Superior temporal gyrus (tissue), 1 donor: Measurements from ENCODE around the gene STYXL1.
"Not testable (repeated sequence)": the region's sequence is repeated elsewhere in the genome, so short reads cannot be mapped to it uniquely, and the experiment has no call there.

ENCODE experiments used
- DNase-seq: peaks from one replicate; pipeline ENCODE4 v3.0.0-alpha.2; 2016; ENCODE audit errors: extremely low spot score

The STYXL1 gene, protein sequence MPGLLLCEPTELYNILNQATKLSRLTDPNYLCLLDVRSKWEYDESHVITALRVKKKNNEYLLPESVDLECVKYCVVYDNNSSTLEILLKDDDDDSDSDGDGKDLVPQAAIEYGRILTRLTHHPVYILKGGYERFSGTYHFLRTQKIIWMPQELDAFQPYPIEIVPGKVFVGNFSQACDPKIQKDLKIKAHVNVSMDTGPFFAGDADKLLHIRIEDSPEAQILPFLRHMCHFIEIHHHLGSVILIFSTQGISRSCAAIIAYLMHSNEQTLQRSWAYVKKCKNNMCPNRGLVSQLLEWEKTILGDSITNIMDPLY

GRCh38 chr7:76047811-76048667 is at the start of gene STYXL1, which contains the start of gene MDH2:
Gene STYXL1 (minus strand): TSS chr7:76048000. CDS start chr7:76030523, 17,477 bp downstream.
Gene MDH2 (plus strand): TSS chr7:76048106. CDS start chr7:76048161, 55 bp downstream.
- peak; percentile 93 for DNase-seq

DNA sequence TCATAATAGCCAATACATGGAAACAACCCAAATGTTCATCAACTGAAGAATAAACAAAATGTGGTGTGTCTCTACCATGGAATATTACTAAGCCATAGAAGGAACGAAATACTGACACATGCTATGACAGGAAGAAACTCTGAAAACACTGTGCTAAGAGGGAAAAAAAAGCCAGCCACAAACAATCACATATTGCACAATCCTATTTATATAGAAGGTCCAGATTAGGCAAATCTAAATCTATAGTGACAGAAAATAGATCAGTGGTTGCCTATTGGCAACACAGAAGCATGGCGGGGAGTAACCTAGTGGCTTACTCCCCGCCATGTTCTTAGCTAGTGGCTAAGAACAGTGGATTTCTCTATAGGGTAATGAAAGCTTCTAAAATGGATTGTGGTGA is 48.1 kb upstream of the STYXL1 start:
- no peak for DNase-seq

- DNase-seq = not testable (repeated sequence)
These were observed 46.5 kb upstream of the STYXL1 start for GRCh38 chr7:76094326-76094725.

GRCh38 chr7:76093531-76093930 is 45.7 kb upstream of the STYXL1 start:
- not testable (repeated sequence) for DNase-seq

DNA sequence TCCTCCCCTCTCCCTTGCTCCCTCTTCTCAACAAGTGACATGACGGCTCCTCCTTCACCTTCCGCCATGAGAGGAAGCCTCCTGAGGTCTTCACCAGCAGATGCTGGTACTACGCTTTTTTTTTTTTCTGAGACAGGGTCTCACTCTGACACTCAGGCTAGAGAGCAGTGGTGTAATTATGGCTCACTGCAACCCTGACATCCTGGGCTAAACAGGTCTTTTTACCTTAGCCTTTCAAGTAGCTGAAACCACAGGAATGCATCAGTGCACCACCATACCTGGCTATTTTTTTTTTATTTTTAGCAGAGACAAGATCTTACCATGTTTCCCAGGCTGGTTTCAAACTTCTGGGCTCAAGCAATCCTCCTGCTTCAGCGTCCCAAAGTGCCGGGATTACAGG is 43.7 kb upstream of the STYXL1 start:
- no peak for DNase-seq

- DNase-seq = no peak
These were observed 42.2 kb upstream of the STYXL1 start for GRCh38 chr7:76089865-76090475.

DNA sequence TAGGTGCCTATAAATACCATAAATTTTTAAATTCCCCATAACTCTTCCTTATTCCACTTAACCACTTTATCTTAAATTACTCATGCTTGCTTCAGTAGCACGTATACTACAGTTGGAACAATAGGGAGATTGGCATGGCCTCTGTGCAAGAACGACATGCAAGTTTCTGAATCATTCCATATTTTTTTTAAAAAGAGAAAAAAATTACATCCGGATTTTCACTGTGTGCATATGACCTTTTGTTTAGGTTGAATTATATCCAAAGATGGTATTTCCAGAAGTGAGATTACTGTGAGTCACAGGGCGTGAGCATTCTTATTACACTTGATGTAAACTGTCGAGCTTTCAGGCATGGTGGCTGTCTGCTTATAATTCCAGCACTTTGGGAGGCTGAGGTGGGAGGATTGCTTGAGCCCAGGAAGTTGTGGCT is 39.6 kb upstream of the STYXL1 start:
- DNase-seq = not testable (repeated sequence)

GRCh38 chr7:76086070-76086469 is 38.3 kb upstream of the STYXL1 start:
- DNase-seq = no peak

GRCh38 chr7:76084115-76084514 is 36.3 kb upstream of the STYXL1 start:
- DNase-seq = not testable (repeated sequence)

- DNase-seq = no peak
These were observed 32.4 kb upstream of the STYXL1 start for GRCh38 chr7:76080204-76080603.

GRCh38 chr7:76077435-76077834 is 29.6 kb upstream of the STYXL1 start:
- no peak for DNase-seq

DNA sequence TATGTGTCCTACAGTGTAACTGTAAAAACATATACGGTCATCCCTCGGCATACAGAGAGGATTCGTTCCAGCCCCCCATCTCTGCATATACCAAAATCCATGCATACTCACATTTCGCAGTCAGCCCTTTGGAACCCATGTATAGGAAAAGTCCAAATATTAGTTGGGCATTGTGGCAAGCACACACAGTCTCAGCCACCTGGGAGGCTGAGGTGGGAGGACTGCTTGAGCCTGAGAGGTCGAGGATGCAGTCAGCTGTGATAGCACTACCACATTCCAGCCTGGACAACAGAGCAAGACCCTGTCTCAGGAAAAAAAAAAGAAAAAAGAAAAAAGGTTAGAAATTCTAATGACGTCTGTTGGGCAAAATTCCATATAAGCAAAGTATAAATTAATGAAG is 29.2 kb upstream of the STYXL1 start:
- DNase-seq = no peak

GRCh38 chr7:76074972-76075370 is 27.2 kb upstream of the STYXL1 start:
- no peak for DNase-seq

GRCh38 chr7:76074306-76074971 is 26.6 kb upstream of the STYXL1 start:
- DNase-seq = no peak

- no peak for DNase-seq
These were observed 25.7 kb upstream of the STYXL1 start for GRCh38 chr7:76073335-76073990.

DNA sequence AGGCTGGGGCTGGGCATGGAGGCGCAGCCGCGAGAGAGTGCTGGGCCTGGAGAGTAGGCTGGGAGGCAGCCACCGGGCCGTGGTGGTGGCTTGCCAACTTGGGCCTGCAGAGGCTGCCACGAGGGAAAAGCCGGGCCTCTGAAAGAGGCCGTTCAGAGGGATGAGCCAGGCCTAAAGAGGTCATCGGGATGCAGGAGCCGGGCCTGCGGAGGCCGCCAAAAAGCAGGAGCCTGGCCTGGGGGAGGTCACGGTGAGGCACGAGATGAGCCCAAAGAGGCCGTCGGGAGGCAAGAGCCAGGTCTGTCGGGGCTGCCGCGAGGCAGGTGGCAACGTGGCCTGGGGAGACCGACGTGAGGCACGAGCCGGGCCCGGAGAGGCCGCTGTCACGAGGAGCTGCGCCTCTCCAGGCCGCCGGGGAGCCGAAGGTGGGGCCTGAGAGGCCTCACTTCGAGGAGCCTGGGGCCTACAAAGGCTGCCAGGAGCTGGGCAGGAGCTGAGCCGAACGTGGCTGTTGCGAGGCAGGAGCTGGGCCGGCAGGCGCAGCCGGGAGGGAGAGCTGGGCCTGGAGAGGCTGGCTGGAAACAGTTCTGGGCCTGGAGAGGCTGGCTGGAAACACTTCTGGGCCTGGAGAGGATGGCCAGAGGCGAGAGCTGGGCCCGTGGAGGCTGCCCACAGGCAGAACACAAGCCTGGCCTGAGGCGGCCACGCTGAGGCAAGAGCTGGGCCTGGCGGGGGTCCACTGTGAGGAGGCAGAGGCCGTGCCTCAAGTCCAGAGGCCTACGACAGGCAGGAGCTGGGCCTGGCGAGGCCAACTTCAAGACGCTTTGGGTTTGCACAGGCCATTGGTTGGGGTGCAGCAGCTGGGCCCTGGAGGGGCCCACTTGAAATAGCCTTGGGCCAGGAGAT is 24.7 kb upstream of the STYXL1 start:
- no peak for DNase-seq

GRCh38 chr7:76071316-76072242 is 23.8 kb upstream of the STYXL1 start:
- DNase-seq = no peak

DNA sequence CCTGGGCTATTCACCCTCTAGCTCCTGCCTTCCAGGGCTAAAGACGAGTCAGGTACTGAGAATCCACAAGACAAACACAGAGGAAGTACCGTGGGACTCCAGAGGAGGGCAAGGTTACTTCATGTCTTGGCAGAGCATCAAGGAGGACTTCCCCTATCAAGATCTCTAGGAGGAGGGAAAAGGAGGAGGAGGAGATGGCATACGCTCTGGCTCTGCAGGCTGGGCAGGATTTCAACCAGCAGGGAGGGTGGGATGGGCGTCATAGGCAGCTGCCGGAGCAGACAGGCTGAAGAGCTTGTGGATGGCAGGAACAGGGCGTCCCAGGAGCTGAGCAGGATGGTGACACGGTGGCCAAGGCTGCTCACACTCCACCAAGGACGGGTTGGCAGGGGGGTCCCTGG is 21.4 kb upstream of the STYXL1 start:
- peak; percentile 67 for DNase-seq
